ENCODE measurements around the gene RANBP10. TPM values are rescaled to one million over a fixed set of nuclear protein-coding genes. Genes with fewer than 3 reads are reported as not detected.
"Not testable (repeated sequence)": the region's sequence is repeated elsewhere in the genome, so short reads cannot be mapped to it uniquely, and the experiment has no call there.

RANBP10 gene
- 10 to 100 TPM; 19.2 to 22.3 (median 19.2) TPM for polyA plus RNA-seq (ENCODE audit: insufficient read length in 3 of 3)

DNA sequence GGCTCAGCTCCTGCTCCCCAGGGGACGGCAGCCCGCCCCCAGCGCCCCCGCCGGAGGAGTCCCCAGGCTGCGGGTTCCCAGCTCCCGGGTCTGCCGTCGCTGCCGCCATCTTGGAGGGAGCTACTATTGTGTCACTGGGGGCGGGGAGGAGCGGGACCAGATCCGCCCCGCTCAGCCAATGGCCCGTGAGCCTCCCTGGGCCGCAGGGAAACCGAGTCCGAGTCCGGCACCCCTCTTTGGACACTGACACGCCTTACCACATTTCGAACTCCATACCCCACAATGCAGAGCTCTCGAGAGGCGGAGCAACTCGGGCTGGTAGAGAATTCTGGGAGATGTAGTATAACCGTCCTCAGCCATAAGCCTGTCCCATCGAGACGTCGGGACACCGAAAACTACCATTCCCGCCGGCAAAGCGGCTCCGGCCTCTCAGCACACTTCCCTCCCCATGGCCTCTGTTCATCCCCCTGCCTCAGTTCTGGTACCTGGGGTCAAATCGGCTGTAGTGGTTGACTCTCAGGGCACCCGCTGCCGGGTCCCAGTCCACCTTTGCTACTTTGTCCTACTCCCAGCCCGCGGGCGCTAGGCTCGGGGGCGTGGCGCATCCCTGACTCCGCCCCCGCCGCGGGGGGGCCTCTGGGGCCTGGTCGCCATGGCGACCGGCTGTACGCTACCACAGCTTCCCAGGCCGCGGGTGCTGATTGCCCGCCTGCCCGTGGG, at the start of gene RANBP10, which contains the start of gene TSNAXIP1:
TSS of gene RANBP10 (minus strand) at position 133 of the 720 bp plus-strand sequence. CDS start at position 109, 24 bp downstream.
TSS of gene TSNAXIP1 (plus strand) at position 462 of the 720 bp plus-strand sequence. CDS start 261 bp downstream, outside the sequence.
- DNase-seq (ENCODE audit: low read depth in 3 of 3, low spot score in 2 of 3): peak; percentile 95 to 98 (median 97)

GRCh38 chr16:67855789-67856188, 49.4 kb upstream of the RANBP10 start:
- DNase-seq (ENCODE audit: low read depth in 3 of 3, low spot score in 2 of 3): no peak

DNA sequence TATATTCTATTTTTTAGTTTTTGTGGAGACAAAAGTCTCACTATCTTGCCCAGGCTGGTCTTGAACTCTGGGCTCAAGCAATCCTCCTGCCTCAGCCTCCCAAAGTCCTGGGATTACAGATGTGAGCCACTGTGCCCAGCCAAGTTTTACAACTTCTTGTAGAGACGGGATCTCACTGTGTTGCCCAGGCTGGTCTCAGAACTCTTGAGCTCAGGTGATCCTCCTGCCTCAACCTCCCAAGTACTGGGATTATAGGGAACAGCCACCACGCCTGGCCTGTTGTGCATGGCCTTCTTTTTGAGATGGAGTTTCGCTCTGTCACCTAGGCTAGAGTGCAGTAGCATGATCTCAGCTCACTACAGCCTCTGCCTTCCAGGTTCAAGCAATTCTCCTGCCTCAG, 47.3 kb upstream of the RANBP10 start:
- DNase-seq (ENCODE audit: low read depth in 3 of 3, low spot score in 2 of 3): no peak

- no peak for DNase-seq (ENCODE audit: low read depth in 3 of 3, low spot score in 2 of 3)
Measured at GRCh38 chr16:67848118-67848517, 41.8 kb upstream of the RANBP10 start.

GRCh38 chr16:67847064-67847861, 40.9 kb upstream of the RANBP10 start, which contains the start of gene CENPT:
TSS of gene CENPT (minus strand) at chr16:67847693. CDS start at chr16:67833859, 13,834 bp downstream.
- peak in 1 of 3 donors; percentile 35 for DNase-seq (ENCODE audit: low read depth in 3 of 3, low spot score in 2 of 3)

DNA sequence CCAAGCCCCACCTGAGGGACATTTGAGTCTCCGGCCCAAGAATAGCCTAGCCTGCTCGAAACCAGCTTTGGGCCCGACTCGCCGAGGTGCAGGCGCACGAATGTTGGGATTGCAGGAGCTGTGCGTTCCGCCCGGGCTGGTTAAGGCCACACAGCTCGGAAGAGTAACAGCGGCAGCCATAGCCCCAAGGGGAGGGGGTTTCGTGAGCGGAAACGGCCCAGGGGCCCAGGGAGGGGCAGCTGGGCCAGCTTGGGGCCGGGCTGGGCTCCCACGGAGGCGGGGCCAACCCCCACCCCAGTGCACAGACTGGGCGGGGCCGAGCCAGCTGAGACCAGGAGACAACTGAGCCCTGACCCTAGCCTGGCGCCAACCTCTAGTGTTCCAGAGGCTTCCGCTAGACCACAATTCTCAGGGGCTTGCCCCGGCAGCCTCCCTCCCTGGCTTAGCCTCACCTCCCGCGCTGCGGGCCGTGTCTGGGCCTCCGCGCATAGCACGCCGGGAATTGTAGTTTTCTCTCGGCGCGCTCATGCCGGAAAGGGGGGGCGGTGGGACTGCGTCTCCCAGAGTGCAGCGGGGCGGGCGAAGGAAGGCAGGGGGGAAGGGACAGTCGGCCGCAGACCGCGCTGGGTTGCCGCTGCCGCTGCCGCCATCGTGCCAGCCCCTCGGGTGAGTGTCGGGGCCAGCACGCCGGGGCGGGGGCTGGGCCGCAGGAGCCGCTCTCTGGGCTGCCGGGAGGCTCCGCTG, 40.1 kb upstream of the RANBP10 start, which contains the start of gene NUTF2:
TSS of gene NUTF2 (plus strand) at position 614 of the 744 bp plus-strand sequence. CDS start 18,198 bp downstream, outside the sequence.
- peak; percentile 86 to 95 (median 93) for DNase-seq (ENCODE audit: low read depth in 3 of 3, low spot score in 2 of 3)

DNA sequence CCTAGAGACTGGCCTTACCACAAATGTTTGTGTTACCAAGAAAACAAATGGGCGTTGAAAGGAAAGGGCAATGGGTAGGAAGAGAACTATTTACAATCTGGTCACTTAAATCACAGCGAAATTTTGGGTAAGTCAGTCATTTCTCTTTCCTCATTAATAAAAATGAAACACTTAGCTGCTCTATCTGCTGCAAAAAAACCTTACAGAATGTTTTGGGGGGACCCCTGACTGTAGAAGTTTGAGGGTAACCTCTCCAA, 39.6 kb upstream of the RANBP10 start:
- DNase-seq (ENCODE audit: low read depth in 3 of 3, low spot score in 2 of 3): no peak

GRCh38 chr16:67845291-67846062, 39.1 kb upstream of the RANBP10 start:
- no peak for DNase-seq (ENCODE audit: low read depth in 3 of 3, low spot score in 2 of 3)

DNA sequence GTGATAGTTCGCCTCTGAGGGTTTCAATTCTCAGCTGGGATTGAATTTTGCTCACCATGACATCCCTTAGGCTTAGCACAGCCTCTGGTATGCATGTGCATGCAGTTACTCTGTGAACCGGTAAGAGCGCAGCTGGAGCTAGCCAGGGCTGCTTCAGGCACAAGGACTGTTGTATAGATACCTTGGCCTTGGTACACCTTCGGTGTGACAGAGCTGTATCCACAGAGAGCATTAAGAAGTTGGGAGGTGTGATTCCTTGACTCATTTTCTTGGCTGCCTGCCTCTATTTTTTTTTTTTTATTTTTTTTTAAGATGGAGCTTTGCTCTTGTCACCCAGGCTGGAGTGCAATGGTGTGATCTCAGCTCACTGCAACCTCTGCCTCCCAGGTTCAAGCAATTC, 38.1 kb upstream of the RANBP10 start:
- DNase-seq (ENCODE audit: low read depth in 3 of 3, low spot score in 2 of 3): no peak

DNA sequence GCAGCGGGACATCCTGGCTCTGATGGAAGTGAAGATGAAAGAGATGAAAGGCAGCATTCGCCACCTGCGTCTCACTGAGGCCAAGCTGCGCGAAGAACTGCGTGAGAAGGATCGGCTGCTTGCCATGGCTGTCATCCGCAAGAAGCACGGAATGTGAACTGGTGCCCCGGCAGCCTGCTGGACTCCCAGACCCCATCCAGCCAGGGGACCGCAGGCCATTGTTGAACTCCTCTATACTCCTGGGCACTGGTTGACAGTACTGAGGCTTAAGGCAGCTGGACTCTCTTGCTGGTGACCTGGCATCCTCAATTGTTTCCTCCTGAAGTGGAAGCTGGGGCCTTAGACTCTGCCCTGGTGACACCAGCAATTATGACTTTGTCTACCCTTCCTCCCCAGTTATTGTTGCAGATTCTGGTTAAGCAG, 37.0 kb upstream of the RANBP10 start:
- DNase-seq (ENCODE audit: low read depth in 3 of 3, low spot score in 2 of 3): no peak

GRCh38 chr16:67842509-67843342, 36.4 kb upstream of the RANBP10 start:
- no peak for DNase-seq (ENCODE audit: low read depth in 3 of 3, low spot score in 2 of 3)

DNA sequence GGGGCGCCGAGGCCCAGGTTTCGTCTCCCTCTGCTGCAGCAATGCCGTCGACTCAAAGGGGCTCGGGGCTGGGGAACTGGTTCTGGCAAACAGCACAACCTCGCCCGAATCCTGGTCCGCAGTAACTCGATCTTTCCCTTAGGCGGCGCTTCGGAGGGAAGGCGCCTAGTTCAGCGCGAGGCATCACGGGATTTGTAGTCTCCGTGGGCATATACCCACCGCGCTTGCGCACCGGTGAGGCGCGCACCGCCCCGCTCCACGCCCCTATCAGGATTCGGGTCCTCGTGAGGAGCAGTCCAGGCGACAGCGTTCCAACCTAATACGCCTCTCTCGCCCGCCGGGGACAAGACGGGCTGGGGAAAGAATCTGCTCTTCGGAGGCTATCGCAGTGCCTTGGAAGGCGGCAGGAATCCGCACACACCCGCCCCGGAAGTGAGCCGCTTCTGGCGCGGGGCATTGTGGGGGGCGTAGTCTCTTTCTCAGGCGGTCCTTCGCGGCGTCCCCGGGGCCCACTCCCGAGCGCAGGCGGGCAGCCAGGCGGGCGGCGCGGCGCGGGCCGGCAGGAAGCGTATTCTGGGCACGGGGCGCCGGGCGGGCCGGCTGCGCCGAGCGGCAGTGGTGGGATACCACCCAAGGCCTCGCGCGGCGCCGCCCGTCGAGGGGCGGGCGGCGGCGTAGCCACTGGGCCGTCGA, 35.6 kb upstream of the RANBP10 start, which contains the start of gene THAP11:
TSS of gene THAP11 (plus strand) at position 505 of the 693 bp plus-strand sequence. CDS start 235 bp downstream, outside the sequence.
- peak; percentile 90 to 93 (median 92) for DNase-seq (ENCODE audit: low read depth in 3 of 3, low spot score in 2 of 3)

GRCh38 chr16:67841198-67841815, 34.9 kb upstream of the RANBP10 start:
- DNase-seq (ENCODE audit: low read depth in 3 of 3, low spot score in 2 of 3): no peak

GRCh38 chr16:67837811-67838210, 31.5 kb upstream of the RANBP10 start:
- no peak for DNase-seq (ENCODE audit: low read depth in 3 of 3, low spot score in 2 of 3)

DNA sequence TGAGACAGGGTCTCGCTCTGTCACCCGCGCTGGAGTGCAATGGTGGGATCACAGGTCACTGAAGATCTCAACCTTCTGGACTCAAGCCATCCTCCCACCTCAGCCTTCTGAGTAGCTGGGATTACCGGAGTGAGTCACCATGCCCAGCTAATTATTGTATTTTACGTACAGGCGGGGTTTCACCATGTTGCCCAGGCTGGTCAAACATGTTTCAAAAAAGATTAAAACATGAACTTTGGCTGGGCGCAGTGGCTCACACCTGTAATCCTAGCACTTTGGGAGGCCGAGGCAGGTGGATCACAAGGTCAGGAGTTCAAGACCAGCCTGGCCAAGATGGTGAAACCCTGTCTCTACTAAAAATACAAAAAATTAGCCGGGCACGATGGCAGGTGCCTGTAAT, 30.8 kb upstream of the RANBP10 start:
- not testable (repeated sequence) for DNase-seq (ENCODE audit: low read depth in 3 of 3, low spot score in 2 of 3)

DNA sequence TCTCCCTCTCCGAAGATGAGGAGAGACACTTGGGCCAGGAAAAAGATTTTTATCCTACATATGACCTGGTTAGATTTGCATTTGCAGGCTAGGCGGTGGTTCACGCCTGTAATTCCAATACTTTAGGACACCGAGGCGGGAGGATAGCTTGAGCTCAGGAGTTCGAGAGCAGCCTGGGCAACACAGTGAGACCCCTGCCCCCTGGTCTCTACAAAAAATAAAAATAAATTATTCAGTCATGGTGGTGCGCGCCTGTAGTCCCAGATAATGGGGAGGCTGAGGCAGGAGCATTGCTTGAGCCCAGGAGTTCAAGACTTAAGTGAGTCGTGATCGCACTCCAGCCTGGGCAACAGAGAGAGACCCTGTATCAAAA, 27.9 kb upstream of the RANBP10 start:
- DNase-seq (ENCODE audit: low read depth in 3 of 3, low spot score in 2 of 3): no peak

- peak in 2 of 3 donors; percentile 85 to 88 for DNase-seq (ENCODE audit: low read depth in 3 of 3, low spot score in 2 of 3)
Measured at GRCh38 chr16:67833415-67834241, 27.3 kb upstream of the RANBP10 start.

Measured in right renal cortex interstitium (tissue), 3 donors.